HEK293T (cell line): Measurements from ENCODE around the gene ATPAF2.
"Not testable (repeated sequence)": the region's sequence is repeated elsewhere in the genome, so short reads cannot be mapped to it uniquely, and the experiment has no call there.

ENCODE experiments used
- CTCF ChIA-PET: fragments of 350-600 bp; formaldehyde crosslinking; extraction: SDS; loops from one replicate; lab custom pipeline; 2021; ENCODE audit warnings: antibody characterized with exemption, inconsistent platforms; lab: Yijun Ruan, JAX
- POLR2A ChIA-PET: fragments of 350-600 bp; formaldehyde crosslinking; extraction: SDS; loops from one replicate; lab custom pipeline; 2020; ENCODE audit warnings: antibody characterized with exemption, inconsistent platforms; lab: Yijun Ruan, JAX
- DNase-seq: peaks from one replicate; pipeline ENCODE4 v3.0.0; 2012; ENCODE audit warnings: mixed read lengths; ENCODE audit errors: extremely low spot score
- ARNT ChIP-seq: fragments of 450-650 bp; IDR thresholded peaks from 2 replicates; pipeline ENCODE4 v1.6.1; 2017; ENCODE audit warnings: mild to moderate bottlenecking
- BHLHE40 ChIP-seq: fragments of 450-650 bp; IDR thresholded peaks from 2 replicates; pipeline ENCODE4 v1.6.1; 2016; ENCODE audit warnings: mild to moderate bottlenecking, moderate library complexity, borderline replicate concordance
- CTBP1 ChIP-seq: fragments of 450-650 bp; IDR thresholded peaks from 2 replicates; pipeline ENCODE4 v1.6.1; 2016; ENCODE audit warnings: borderline replicate concordance
- ELF4 ChIP-seq: fragments of 450-650 bp; IDR thresholded peaks from 2 replicates; pipeline ENCODE4 v1.6.1; 2017; ENCODE audit warnings: antibody characterized with exemption
- FOXA1 ChIP-seq: fragments of 450-650 bp; IDR thresholded peaks from 2 replicates; pipeline ENCODE4 v1.6.1; 2016; ENCODE audit warnings: mild to moderate bottlenecking
- FOXK2 ChIP-seq: fragments of 450-650 bp; IDR thresholded peaks from 2 replicates; pipeline ENCODE4 v1.6.1; 2016; ENCODE audit warnings: mild to moderate bottlenecking
- FOXM1 ChIP-seq: fragments of 450-650 bp; IDR thresholded peaks from 2 replicates; pipeline ENCODE4 v1.6.1; 2017; ENCODE audit warnings: mild to moderate bottlenecking, borderline replicate concordance
- HDGF ChIP-seq: fragments of 450-650 bp; IDR thresholded peaks from 2 replicates; pipeline ENCODE4 v1.6.1; 2017; ENCODE audit warnings: antibody characterized with exemption, borderline replicate concordance
- L3MBTL2 ChIP-seq: fragments of 450-650 bp; conservative IDR thresholded peaks from 2 replicates; pipeline ENCODE4 v1.6.1; 2016; ENCODE audit warnings: mild to moderate bottlenecking
- LEF1 ChIP-seq: fragments of 450-650 bp; IDR thresholded peaks from 2 replicates; pipeline ENCODE4 v1.6.1; 2017; ENCODE audit warnings: mild to moderate bottlenecking, borderline replicate concordance
- NFRKB ChIP-seq: fragments of 450-650 bp; IDR thresholded peaks from 2 replicates; pipeline ENCODE4 v1.6.1; 2016; ENCODE audit warnings: mild to moderate bottlenecking, moderate library complexity
- SP1 ChIP-seq: fragments of 450-650 bp; IDR thresholded peaks from 2 replicates; pipeline ENCODE4 v1.6.1; 2017
- SUZ12 ChIP-seq: fragments of 450-650 bp; IDR thresholded peaks from 2 replicates; pipeline ENCODE4 v1.6.1; 2016; ENCODE audit warnings: mild to moderate bottlenecking
- TARDBP ChIP-seq: fragments of 450-650 bp; IDR thresholded peaks from 2 replicates; pipeline ENCODE4 v1.6.1; 2016
- ZNF384 ChIP-seq: fragments of 450-650 bp; IDR thresholded peaks from 2 replicates; pipeline ENCODE4 v1.6.1; 2016
- TF ChIP-seq, protein P1 (sequence below): fragments of 450-650 bp; IDR thresholded peaks from 2 replicates; pipeline ENCODE4 v1.6.1; 2016

ATPAF2 gene

DNA sequence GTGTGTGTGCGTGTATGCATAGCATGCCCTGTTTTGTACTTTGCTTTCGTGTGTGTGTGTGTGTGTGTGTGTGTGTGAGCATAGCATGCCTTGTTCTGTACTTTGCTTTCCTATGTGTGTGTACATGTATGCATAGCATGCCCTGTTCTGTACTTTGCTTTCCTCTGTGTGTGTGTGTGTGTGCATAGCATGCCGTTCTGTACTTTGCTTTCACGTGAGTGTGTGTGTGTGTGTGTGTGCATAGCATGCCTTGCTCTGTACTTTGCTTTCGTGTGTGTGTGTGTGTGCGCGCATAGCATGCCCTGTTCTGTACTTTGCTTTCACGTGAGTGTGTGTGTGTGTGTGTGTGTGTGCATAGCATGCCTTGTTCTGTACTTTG, 38.9 kb downstream of the ATPAF2 start:
- ChIA-PET POLR2A (interaction anchor here (0.7 kb wide), 1 partner anchor 31 kb away, joined by 4 read pairs; no protein-coding TSS in a partner anchor), CTCF (no interaction called here)
- DNase-seq: no peak
- TF ChIP-seq HDGF (no peak), CTBP1 (no peak), TARDBP (no peak)

DNA sequence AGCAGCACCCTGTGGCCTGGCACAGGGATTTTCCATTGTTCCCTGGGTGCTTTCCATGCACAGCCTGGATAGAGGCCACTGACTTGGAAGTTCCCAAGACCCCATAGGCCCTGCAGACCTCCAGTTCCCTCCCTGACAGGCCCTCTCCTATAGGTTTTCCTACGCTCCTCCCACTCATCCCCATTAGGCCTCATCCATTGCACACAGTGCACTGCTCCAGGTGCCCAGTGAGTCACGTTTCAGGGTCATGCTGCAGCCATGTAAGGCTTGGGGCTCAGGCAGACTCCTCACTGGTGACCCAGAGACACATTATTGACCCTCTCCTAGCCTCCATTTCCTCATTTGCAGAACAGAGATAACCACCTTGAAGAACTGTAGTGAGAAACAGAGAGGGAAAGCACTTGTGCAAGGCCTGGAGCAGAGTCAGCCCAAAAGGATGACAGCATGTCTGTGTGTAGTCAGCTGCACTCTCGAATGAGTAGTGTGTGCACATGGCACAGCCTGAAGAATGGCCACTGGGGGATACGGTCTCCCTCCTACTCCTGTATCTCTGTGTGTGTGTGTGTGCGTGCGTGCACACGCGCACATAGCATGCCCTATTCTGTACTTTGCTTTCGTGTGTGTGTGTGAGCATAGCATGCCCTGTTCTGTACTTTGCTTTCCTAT, 39.5 kb downstream of the ATPAF2 start:
- no peak for DNase-seq
- CTCF ChIA-PET: no interaction called here
- TF ChIP-seq L3MBTL2 (no peak), SP1 (no peak), NFRKB (no peak), HDGF (no peak), BHLHE40 (no peak), FOXM1 (no peak), ZNF384 (no peak), TARDBP (no peak), SUZ12 (no peak), FOXA1 (no peak)
- TF ChIP-seq, protein P1, sequence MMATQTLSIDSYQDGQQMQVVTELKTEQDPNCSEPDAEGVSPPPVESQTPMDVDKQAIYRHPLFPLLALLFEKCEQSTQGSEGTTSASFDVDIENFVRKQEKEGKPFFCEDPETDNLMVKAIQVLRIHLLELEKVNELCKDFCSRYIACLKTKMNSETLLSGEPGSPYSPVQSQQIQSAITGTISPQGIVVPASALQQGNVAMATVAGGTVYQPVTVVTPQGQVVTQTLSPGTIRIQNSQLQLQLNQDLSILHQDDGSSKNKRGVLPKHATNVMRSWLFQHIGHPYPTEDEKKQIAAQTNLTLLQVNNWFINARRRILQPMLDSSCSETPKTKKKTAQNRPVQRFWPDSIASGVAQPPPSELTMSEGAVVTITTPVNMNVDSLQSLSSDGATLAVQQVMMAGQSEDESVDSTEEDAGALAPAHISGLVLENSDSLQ: no peak
- POLR2A ChIA-PET: interaction anchor here (1.2 kb wide), 1 partner anchor 27 kb away, joined by 4 read pairs; the partner anchor contains the start of genes DRC3 and TOM1L2

DNA sequence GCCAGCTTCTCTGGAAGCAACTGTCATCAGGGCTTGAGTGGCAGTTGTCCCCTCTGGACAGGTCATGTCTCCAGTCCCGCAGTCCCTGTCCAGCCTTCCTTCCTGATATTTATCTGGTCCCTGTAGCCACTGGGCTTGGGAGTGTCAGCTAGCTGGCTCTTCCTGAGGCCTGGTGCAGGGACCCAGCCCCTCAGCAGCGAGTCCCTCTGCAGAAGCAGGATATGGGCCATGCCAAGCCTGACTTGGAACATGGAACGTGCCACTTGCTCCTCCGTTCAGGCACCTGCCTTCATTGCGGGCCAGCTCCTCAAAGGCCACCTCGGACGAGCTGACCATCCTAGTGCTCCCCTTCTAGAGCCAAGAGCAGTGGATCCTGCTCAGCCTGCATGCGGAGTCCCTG, 40.0 kb downstream of the ATPAF2 start:
- POLR2A ChIA-PET: interaction anchor here (1.2 kb wide), 1 partner anchor 27 kb away, joined by 4 read pairs; the partner anchor contains the start of genes DRC3 and TOM1L2
- no peak for TF ChIP-seq ELF4
- no peak for TF ChIP-seq LEF1
- no peak for TF ChIP-seq L3MBTL2
- no peak for TF ChIP-seq SP1
- TF ChIP-seq FOXM1: no peak
- TF ChIP-seq BHLHE40: no peak
- TF ChIP-seq TARDBP: no peak
- TF ChIP-seq FOXK2: no peak
- TF ChIP-seq NFRKB: no peak
- no peak for TF ChIP-seq FOXA1
- TF ChIP-seq ARNT: no peak
- no peak for TF ChIP-seq CTBP1
- no peak for TF ChIP-seq ZNF384
- TF ChIP-seq, protein P1: no peak
- TF ChIP-seq SUZ12: no peak
- TF ChIP-seq HDGF: no peak
- CTCF ChIA-PET: no interaction called here
- no peak for DNase-seq

DNA sequence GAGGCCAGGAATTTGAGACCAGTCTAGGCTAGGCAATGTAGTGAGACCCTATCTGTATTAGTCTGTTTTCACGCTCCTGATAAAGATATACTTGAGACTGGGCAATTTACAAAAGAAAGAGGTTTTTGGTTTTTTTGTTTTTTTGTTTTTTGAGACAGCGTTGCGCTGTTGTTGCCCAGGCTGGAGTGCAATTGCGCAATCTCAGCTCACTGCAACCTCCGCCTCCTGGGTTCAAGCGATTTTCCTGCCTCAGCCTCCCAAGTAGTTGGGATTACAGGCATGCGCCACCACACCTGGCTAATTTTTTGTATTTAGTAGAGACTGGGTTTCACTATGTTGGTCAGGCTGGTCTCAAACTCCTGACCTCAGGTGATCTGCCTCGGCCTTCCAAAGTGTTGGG, 43.1 kb downstream of the ATPAF2 start:
- POLR2A ChIA-PET: interaction anchor here (1.4 kb wide), 1 partner anchor 160 kb away, joined by 3 read pairs; no protein-coding TSS in a partner anchor
- not testable (repeated sequence) for DNase-seq
- CTCF ChIA-PET: interaction anchor here (0.7 to 1.1 kb wide), 2 partner anchors 9 to 36 kb away, joined by 3 read pairs; no protein-coding TSS in a partner anchor

DNA sequence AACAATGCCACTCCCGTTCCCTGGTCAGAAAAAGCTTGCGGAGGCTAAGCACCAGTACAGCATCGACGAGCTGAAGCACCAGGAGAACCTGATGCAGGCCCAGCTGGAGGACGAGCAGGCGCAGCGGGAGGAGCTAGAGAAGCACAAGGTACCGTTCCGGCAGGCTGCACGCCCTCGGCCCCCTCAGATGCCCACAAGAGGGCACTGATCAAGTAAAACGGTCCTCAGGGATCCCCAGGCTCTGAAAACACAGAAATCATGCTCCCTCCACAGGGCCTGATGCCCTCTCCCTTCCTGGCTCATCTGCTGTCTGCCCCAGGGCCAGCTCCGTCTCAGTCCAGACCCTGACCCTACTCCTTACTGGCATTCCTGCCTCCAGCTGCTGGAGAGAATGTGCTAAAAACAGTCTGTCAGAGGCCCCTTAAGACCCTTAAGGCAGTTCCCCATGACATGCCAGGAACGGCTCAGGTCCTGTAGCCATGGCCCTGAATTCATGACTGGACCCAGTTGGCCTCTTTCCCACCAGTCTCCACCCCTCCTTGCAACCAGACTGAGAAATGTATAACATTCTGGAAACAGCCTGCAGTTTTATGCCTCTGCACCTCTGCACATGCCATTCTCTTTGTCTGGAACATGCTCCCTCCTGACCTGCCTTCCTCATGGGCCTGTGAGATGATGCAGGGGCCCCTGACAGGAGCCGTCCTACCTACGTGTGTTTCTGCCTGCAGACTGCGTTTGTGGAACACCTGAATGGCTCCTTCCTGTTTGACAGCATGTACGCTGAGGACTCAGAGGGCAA, 44.5 kb downstream of the ATPAF2 start:
- ChIA-PET CTCF (interaction anchor here (0.6 kb wide), 1 partner anchor 47 kb away, joined by 4 read pairs; no protein-coding TSS in a partner anchor), POLR2A (interaction anchor here (1.4 kb wide), 1 partner anchor 158 kb away, joined by 3 read pairs; no protein-coding TSS in a partner anchor)
- no peak for TF ChIP-seq SUZ12
- TF ChIP-seq LEF1: no peak
- no peak for TF ChIP-seq FOXM1
- TF ChIP-seq FOXA1: no peak
- no peak for TF ChIP-seq FOXK2
- TF ChIP-seq BHLHE40: no peak
- TF ChIP-seq L3MBTL2: no peak
- DNase-seq: no peak

DNA sequence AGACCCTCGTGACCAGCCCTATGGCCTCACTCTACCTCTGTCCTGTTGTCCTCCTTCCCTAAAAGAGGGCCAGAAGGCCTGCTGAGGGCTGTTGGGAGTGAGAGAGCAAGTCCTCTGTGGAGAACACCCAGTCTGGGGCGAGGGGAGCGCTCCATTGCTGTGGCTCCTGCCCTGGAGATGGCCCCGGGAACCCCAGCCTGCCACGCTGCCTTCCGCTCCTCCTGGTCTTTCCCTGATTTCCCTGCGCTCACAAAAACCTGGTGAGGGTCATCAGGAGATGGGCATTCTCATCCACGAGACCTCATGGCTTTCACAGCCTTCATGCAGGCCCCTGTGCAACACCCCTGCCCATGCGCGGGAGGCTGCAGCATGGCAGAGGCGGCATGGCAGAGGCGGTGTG, 45.1 kb downstream of the ATPAF2 start:
- CTCF ChIA-PET: no interaction called here
- DNase-seq: no peak
- POLR2A ChIA-PET: no interaction called here
- TF ChIP-seq TARDBP: no peak
- no peak for TF ChIP-seq BHLHE40
- TF ChIP-seq NFRKB: no peak
- no peak for TF ChIP-seq FOXA1
- TF ChIP-seq FOXM1: no peak
- TF ChIP-seq CTBP1: no peak
